Measurements from ENCODE around the gene NRCAM. TPM values are rescaled to one million over a fixed set of nuclear protein-coding genes. Genes with fewer than 3 reads are reported as not detected.

NRCAM gene
- polyA plus RNA-seq, 2 of the 4 experiments (the other 2 are of a cell fraction) = 129 to 210 TPM

DNA sequence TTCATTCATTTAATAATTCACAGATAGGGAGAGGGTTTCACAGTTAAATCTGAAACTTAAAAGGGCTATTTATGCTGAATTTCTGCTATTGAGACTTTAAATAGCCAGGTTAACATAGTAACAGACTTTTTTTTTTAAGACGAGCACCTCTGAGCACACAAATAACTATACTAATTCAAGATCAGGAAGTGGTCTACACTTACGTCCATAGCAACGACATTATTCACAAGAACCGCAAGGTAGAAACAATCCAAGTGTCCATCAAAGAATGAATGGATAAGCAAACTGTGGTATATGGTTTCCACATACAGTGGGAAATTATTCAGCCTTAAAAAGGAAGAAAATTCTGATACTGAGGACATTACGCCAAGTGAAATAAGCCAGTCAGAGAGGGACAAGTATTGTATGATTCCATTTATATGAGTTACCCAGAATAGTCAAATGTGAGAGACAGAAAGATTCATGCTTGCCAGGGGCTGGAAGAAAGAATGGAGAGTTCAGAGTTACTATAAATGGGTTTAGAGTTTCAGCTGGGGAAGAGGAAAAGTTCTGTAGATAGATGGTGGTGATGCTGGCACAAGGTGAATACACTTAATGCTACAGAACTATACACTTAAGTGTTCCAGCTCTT, 185.7 kb downstream of the NRCAM start:
- no peak for TF ChIP-seq RFX5 (IDR thresholded peaks at IDR 0.05)
- TF ChIP-seq, protein P1, sequence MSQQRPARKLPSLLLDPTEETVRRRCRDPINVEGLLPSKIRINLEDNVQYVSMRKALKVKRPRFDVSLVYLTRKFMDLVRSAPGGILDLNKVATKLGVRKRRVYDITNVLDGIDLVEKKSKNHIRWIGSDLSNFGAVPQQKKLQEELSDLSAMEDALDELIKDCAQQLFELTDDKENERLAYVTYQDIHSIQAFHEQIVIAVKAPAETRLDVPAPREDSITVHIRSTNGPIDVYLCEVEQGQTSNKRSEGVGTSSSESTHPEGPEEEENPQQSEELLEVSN (IDR thresholded peaks at IDR 0.05; ENCODE audit: borderline replicate concordance, low read depth) = no peak
- no peak for TF ChIP-seq JUNB (IDR thresholded peaks at IDR 0.05)
- TF ChIP-seq, protein P2, sequence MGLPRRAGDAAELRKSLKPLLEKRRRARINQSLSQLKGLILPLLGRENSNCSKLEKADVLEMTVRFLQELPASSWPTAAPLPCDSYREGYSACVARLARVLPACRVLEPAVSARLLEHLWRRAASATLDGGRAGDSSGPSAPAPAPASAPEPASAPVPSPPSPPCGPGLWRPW (IDR thresholded peaks at IDR 0.05) = no peak
- no peak for TF ChIP-seq POLR2A (IDR thresholded peaks at IDR 0.05; ENCODE audit: low read length)
- TF ChIP-seq MAFK (IDR thresholded peaks at IDR 0.05; ENCODE audit: partially characterized antibody) = no peak
- TF ChIP-seq, protein P3, sequence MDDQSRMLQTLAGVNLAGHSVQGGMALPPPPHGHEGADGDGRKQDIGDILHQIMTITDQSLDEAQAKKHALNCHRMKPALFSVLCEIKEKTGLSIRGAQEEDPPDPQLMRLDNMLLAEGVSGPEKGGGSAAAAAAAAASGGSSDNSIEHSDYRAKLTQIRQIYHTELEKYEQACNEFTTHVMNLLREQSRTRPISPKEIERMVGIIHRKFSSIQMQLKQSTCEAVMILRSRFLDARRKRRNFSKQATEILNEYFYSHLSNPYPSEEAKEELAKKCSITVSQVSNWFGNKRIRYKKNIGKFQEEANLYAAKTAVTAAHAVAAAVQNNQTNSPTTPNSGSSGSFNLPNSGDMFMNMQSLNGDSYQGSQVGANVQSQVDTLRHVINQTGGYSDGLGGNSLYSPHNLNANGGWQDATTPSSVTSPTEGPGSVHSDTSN (IDR thresholded peaks at IDR 0.05) = no peak
- no peak for TF ChIP-seq HDAC2 (IDR thresholded peaks at IDR 0.05)
- H3K27ac ChIP-seq = no peak overlapping the region; a peak in 1 of 6 replicates
- CTCF ChIA-PET = no interaction called here
- peaks cover 4% of the 10 kb centered on the region; the same call in 1 of the 3 replicates for H3K9me3 ChIP-seq
- H3K4me3 ChIP-seq = no peak overlapping the region
- ATAC-seq = no peak
- no peak for DNase-seq (ENCODE audit: low read depth in 1 of 2, low spot score in 1 of 2)
- POLR2A ChIA-PET = no interaction called here
- no peak overlapping the region for H3K4me2 ChIP-seq
- no peak for FAIRE-seq
- WGBS (ENCODE audit: missing lambda C conversion rate) = 84% methylated on average over 5 of the region's 5 CpGs
- H3K4me1 ChIP-seq = peaks cover 48% of the 10 kb centered on the region

DNA sequence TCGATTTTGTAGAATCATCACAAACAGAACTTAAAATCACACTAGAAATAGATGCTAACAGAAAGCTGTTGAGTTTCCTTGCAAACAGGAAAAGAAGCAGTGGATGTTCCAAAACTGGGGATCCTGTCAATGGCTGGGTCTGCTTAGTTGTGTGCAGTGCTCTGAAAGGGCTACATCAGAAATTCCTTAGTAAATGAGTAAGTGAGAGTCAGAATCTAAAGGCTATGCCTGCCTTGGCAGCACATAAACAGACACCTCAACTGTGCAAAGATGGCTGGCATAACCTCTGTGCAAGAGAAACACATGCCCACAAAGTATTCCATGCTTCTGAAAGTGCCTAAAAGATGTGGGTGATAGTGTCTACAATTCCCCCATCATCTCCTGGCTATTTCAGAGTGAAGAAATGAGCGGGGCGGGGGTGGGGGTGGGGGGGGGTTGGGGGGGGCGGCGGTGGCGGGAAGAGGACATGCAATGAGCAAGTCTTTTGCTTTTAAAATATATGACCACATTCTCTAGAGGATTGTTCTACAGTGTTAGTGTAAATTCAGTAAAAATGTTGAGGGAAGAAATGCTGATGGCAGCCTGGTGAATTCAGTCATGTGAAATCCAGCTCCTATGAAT, 187.9 kb downstream of the NRCAM start:
- TF ChIP-seq JUN (IDR thresholded peaks at IDR 0.05) = no peak
- TF ChIP-seq, protein P4, sequence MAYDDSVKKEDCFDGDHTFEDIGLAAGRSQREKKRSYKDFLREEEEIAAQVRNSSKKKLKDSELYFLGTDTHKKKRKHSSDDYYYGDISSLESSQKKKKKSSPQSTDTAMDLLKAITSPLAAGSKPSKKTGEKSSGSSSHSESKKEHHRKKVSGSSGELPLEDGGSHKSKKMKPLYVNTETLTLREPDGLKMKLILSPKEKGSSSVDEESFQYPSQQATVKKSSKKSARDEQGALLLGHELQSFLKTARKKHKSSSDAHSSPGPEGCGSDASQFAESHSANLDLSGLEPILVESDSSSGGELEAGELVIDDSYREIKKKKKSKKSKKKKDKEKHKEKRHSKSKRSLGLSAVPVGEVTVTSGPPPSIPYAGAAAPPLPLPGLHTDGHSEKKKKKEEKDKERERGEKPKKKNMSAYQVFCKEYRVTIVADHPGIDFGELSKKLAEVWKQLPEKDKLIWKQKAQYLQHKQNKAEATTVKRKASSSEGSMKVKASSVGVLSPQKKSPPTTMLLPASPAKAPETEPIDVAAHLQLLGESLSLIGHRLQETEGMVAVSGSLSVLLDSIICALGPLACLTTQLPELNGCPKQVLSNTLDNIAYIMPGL (CRISPR knock-in tag; IDR thresholded peaks at IDR 0.05; ENCODE audit: borderline replicate concordance) = no peak
- TF ChIP-seq KDM1A (IDR thresholded peaks at IDR 0.05; ENCODE audit: low read depth) = no peak
- TF ChIP-seq GATA3 (IDR thresholded peaks at IDR 0.05; ENCODE audit: borderline replicate concordance) = no peak
- no peak for TF ChIP-seq FOSL2 (IDR thresholded peaks at IDR 0.05)
- no peak for TF ChIP-seq FOSL2 (CRISPR knock-in tag; IDR thresholded peaks at IDR 0.05)
- no peak for TF ChIP-seq EHF (CRISPR knock-in tag; IDR thresholded peaks at IDR 0.05)
- TF ChIP-seq RAD21 (conservative IDR thresholded peaks at IDR 0.05 in 1 of 2, IDR thresholded peaks at IDR 0.05 in 1 of 2) = no peak
- no peak for FAIRE-seq
- Histone ChIP-seq H3K27ac (peak overlapping the region; percentile 16 to 56; a peak in 4 of 6 replicates), H3K9me3 (no peaks in the 10 kb centered on the region), H3K4me3 (no peak overlapping the region), H3K4me2 (peak overlapping the region; percentile 24), H3K4me1 (peaks cover 48% of the 10 kb centered on the region)
- DNase-seq (ENCODE audit: low read depth in 1 of 2, low spot score in 1 of 2) = no peak
- ChIA-PET CTCF (no interaction called here), POLR2A (no interaction called here)
- 67% methylated on average over 6 of the region's 6 CpGs for WGBS (ENCODE audit: missing lambda C conversion rate)
- peak in 1 of 2 experiments; percentile 64; a peak in 2 of 6 replicates for ATAC-seq

DNA sequence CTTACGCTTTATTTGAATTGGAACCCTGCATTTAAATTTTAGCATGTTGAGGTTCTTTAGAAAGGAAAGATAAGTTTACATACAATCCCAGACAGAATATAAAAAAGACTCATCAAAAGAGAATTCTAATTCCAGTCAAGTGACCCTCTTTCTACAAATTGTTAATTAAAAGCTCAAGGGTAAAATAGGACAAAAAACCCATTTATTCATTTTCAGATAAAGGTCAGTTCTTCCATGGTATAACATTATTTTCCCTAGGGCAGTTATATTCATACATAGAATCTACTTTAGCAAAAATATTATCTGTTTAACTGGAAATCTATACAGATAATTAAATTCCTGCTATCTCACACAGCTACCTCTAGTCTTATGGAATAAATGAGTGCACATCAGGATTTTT, 188.6 kb downstream of the NRCAM start:
- Histone ChIP-seq H3K27ac (no peak overlapping the region), H3K9me3 (no peaks in the 10 kb centered on the region), H3K4me1 (peaks cover 48% of the 10 kb centered on the region), H3K4me2 (peak overlapping the region; percentile 24; the same call in 2 of the 3 replicates), H3K4me3 (no peak overlapping the region)
- WGBS (ENCODE audit: missing lambda C conversion rate) = 88% methylated on average over 1 of the region's 1 CpG
- ChIA-PET POLR2A (no interaction called here), CTCF (no interaction called here)
- no peak for FAIRE-seq
- no peak for DNase-seq (ENCODE audit: low read depth in 1 of 2, low spot score in 1 of 2)
- no peak for ATAC-seq
- TF ChIP-seq FOXS1 (CRISPR knock-in tag; IDR thresholded peaks at IDR 0.05) = no peak
- TF ChIP-seq, protein P5, sequence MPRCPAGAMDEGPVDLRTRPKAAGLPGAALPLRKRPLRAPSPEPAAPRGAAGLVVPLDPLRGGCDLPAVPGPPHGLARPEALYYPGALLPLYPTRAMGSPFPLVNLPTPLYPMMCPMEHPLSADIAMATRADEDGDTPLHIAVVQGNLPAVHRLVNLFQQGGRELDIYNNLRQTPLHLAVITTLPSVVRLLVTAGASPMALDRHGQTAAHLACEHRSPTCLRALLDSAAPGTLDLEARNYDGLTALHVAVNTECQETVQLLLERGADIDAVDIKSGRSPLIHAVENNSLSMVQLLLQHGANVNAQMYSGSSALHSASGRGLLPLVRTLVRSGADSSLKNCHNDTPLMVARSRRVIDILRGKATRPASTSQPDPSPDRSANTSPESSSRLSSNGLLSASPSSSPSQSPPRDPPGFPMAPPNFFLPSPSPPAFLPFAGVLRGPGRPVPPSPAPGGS (IDR thresholded peaks at IDR 0.05) = no peak
- TF ChIP-seq, protein P1 (IDR thresholded peaks at IDR 0.05; ENCODE audit: borderline replicate concordance, low read depth) = no peak
- no peak for TF ChIP-seq NFE2L2 (conservative IDR thresholded peaks at IDR 0.05; ENCODE audit: low read length)
- no peak for TF ChIP-seq CHD4 (IDR thresholded peaks at IDR 0.05; ENCODE audit: borderline replicate concordance)
- TF ChIP-seq POLR2AphosphoS2 (conservative IDR thresholded peaks at IDR 0.05; ENCODE audit: low read length) = no peak
- TF ChIP-seq SMC3 (IDR thresholded peaks at IDR 0.05) = no peak
- no peak for TF ChIP-seq RCOR1 (IDR thresholded peaks at IDR 0.05; ENCODE audit: low read depth, low read length)
- TF ChIP-seq, protein P6, sequence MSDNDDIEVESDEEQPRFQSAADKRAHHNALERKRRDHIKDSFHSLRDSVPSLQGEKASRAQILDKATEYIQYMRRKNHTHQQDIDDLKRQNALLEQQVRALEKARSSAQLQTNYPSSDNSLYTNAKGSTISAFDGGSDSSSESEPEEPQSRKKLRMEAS (IDR thresholded peaks at IDR 0.05) = no peak
- no peak for TF ChIP-seq HOXA7 (CRISPR knock-in tag; IDR thresholded peaks at IDR 0.05)
- no peak for TF ChIP-seq KDM1A (IDR thresholded peaks at IDR 0.05; ENCODE audit: low read depth)
- no peak for TF ChIP-seq HOXB13 (CRISPR knock-in tag; IDR thresholded peaks at IDR 0.05; ENCODE audit: low read depth)
- no peak for TF ChIP-seq JUNB (IDR thresholded peaks at IDR 0.05)
- no peak for TF ChIP-seq HDAC2 (IDR thresholded peaks at IDR 0.05)
